ENCODE measurements around the gene GABBR2.

Gene GABBR2

DNA sequence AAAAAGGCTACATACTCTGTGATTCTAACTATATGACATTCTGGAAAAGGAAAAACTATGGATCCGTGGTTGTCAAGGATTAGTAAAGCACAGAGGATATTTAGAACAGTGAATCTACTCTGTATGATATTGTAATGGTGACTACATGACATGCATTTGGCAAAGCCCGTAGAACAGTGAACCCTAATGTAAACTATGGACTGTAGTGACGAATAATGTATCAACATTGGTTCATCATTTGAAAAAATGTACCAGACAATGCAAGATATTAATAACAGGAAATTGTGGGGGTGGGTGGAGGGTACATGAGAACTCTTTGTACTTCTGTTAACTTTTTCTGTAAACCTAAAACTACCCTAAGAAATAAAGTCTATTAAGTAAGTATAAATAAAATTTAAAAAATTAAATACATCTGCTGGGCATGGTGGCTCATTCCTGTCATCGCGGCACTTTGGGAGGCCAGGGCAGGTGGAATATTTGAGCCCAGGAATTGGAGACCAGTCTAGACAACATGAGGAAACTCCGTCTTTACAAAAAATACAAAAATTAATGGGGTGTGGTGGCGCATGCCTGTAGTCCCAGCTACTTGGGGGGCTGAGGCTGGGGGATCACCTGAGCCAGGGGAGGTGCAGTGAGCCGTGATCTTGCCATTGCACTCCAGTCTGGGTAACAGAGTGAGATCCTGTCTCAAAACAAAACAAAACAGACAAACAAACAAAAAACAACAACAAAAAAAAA, 351.6 kb downstream of the GABBR2 start:
- FAIRE-seq (no peak), DNase-seq (ENCODE audit: low spot score) (no peak)

DNA sequence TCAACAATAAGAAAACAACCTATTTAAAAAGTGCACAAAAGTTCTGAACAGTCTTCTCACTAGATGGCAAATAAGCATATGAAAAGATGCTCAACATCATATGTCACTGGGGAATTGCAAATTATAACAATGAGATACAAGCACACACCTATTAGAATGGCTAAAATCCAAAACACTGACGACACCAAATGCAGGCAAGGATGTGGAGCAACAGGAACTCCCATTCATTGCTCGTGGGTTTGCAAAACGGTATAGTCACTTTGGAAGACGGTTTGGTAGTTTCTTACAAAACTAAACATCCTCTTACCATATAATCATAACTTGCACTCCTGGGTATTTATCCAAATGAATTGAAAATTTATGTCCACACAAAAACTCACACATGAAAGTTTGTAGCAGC, 352.4 kb downstream of the GABBR2 start:
- DNase-seq (ENCODE audit: low spot score) (no peak), FAIRE-seq (no peak)

DNA sequence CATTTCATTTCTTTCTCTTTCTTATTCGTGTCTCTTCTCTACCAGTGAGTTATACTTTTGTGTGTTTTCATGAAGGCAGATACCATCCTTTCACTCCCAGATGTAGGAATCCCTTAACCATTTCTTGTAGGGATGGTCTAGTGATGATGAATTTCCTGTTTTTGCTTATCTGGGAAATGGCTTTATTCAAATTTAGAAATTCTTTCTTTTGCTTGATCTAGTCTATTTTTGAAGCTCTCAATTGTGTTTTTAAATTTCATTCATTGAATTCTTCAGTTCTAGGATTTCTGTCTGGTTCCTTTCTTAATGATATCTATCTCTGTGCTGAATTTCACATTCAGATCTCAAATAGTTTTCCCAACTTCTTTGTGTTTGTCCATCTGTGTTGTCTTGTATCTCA, 357.4 kb downstream of the GABBR2 start:
- no peak for FAIRE-seq
- DNase-seq (ENCODE audit: low spot score) = no peak

DNA sequence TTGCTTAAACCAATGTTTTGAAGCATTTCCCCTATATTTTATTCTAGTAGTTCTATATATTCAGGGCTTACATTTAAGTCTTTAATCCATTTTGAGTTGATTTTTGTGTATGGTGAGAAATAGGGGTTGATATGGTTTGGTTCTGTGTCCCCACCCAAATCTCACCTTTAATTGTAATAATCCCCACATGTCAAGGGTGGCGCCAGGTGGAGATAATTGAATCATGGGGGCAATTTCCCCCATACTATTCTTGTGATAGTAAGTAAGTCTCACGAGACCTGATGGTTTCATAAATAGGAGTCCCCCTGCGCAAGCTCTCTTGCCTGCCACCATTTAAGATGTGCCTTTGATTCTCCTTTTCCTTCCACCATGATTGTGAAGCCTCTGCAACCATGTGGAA, 361.1 kb downstream of the GABBR2 start:
- FAIRE-seq = no peak
- no peak for DNase-seq (ENCODE audit: low spot score)

DNA sequence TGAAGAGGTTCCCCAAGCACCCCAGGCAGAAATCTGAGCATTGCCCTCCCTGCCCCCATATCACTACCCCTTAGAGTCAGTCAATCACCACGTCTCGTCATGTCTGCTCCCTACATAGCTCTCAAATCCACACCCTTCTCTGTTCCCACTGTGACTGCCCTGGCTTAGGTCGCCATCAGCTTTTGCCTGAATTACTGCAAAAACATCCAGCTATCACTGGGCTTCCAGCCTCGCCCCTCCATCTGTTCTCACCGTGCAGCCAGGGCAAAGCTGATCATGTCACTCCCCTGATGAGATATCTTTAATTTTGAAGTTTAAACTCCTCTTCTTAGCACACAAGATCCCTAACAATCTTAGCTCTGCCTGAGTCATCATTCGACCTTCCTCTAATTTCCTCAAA, 363.7 kb downstream of the GABBR2 start:
- FAIRE-seq (no peak), DNase-seq (ENCODE audit: low spot score) (no peak)

DNA sequence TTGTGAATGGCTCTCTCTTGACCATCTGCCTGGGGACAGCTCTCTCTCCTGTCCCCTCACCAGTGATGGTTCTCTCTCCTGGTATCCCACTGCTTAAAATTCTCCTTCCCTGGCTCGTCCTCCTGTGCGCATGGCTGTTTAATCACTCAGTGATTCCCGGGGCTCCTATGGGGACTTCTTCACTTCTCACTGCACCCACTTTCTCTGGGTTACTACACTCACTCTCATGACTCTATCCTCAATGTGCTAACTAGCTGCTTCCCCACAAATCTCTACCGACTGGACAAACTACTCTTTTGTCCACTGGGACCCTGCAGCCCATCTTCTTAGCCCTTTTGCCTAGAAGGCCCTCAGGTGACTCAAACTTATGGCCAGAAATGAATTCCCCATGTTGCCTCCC, 364.2 kb downstream of the GABBR2 start:
- DNase-seq (ENCODE audit: low spot score) = no peak
- no peak for FAIRE-seq

DNA sequence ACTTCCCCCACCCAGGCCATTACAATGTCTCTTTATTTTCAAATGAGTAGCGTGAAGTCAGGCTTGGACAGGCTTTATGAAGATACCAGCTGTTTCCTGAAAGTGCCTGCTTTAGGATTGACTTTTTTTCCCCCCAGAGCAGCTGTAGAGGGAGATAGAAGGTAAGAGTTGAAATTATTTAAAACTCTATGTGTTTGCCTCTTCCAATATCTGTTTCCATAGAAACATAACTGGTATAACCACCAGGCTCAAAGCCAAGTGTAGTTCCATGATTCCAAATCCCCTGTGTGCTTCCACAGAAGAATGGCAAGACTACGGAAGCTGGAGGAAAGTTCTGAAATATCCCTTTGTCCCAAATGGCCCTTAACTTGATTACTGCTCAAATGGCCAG, 365.9 kb downstream of the GABBR2 start:
- DNase-seq (ENCODE audit: low spot score) (no peak), FAIRE-seq (no peak)

DNA sequence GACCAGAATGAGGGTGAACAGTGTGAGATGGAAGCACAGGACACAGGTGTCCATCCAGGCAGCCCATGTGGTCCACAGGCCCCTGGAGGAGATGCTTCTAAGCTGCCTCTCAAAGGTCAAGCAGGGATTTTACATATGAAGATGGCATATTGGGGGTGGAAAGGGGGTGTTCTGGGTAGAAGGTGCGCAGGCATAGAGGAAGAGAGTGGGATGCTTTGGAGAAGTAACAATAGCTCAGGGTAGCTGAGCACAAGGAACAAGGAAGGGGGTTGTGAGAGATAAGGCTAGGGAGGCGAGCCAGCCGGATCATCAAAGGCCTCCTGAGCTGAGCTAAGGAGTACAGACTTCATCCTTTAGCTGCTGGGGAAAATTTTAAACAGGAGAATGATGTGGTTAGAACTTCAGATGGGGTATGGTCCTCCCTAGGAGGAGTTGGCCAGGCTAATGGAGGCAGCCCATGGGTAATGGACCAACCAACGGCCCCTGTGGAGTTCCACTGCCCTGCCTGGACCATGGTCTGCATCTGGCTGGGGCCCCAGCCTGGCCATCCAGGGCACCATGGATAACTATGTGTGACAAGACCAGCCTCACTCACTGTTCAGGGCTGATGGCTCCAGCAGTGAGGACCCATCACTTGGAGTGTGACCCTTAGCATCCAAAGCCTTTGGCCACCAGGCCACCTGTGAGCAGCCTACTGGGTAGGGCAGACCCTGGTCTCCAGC, 366.5 kb downstream of the GABBR2 start:
- FAIRE-seq = no peak
- no peak for DNase-seq (ENCODE audit: low spot score)

DNA sequence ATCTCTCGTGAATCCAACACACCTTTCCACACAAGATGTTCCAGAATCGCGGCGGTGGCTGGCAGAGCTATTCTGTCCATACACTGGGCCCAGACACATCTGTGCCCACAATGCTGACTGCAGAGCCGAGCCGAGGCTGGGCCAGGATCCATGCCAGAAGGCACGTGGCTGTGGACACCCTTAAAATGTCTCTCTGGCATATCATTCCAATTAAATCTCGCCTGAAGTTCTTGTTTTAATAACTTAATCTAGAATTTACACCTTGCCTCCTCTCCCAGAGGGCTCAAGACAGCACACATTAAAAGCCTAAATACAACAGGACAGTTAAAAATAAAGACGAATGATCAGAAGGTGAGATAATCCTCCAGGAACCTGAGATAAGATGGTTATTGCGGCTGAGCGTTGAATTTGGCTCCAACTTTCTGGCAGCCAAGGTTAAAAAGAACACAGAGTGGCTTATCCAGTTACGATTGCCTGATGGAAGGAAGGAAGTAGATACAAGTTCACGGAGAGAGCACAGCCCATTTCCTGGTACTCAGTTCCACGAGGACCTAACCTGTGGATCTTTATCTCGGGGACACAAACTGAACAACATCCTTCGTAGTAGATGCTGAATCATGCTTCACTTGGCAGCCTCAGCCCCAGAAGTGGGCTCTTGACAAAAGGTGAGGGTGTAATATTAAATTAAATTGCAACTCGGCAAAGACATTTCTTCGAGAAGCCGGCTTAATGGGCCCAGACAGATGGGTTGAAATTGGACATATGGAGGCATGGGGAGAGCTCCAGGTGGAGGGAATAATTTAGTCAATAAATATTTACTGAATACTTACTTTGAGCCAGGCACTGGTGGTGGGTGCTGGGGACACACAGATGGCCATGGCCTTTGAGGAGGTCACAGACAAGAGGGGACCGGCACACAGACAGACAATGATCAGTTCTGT, 367.3 kb downstream of the GABBR2 start:
- DNase-seq (ENCODE audit: low spot score) (no peak), FAIRE-seq (no peak)

DNA sequence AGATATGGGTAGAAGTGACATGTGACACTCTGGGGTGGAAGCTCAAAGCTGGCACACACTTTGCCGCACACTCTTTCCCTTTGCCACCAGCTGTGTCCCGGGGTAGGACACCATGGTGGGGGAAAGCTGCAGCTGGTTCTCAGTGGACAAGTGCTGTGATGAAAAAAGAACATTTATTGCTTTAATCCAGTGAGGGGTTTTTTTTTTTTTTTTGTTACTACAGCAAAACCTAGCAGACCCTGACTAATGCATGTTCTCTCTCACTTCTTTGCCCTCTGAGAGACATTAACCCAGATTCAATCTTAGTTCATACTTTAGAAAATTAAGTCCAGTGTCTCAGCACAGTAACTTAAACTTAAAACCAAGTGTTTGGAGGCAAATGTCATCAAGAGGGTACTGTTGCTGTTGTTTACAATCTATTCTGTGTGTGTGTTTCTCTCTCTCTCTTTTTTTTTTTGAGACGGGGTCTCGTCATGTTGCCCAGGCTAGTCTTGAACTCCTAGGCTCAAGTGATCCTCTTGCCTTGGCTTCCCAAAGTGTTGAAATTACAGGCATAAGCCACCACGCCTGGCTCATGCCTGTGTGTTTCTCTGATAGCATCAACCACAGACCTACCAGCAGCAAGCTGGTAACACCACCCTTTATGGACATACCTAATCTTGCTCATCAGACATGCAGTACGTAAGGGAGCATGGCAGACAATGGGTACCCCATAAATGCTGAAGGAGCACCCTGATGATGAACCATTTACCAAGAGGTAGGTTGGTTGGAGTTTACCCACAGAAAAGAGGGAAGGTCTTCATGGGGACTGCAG, 368.5 kb downstream of the GABBR2 start:
- FAIRE-seq (no peak), DNase-seq (ENCODE audit: low spot score) (no peak)

DNA sequence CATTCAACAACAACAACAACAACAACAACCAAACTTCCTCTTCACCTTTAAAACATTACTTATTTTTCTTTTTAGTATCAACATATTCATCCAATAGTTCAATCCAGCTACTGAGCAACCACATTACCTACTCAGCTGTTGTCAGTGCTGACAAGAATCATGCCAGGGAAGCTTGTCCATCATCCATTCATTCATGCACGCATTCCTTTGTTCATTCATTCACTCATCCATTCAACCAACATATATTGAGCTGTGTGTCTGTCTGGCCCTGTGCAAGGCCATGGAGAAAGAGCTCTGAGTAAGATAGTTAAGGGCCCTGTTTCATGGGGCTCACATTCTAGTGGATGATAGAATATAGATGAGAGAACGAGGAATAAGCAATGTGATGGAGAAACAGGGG, 373.1 kb downstream of the GABBR2 start:
- DNase-seq (ENCODE audit: low spot score) (no peak), FAIRE-seq (no peak)

DNA sequence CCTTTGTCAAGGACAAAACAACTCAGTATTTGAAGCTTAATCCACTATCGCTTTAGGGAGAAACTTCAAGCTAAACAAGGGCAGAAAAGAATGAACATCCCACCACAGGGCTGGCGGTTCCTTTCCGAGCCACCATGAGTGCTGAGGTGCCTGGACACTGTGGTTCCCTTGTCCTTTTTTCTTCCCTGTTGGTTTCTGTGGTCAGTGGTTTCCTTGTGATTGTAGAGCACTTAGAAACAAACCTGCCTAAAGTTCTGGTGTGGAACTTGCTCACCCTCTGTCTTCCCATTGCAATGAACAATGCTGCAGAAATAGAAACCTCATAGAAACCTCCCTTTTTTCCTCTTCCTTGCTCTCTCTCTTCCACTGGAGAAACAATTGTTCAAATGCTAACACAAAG, 373.9 kb downstream of the GABBR2 start:
- FAIRE-seq (no peak), DNase-seq (ENCODE audit: low spot score) (peak; percentile 16)

DNA sequence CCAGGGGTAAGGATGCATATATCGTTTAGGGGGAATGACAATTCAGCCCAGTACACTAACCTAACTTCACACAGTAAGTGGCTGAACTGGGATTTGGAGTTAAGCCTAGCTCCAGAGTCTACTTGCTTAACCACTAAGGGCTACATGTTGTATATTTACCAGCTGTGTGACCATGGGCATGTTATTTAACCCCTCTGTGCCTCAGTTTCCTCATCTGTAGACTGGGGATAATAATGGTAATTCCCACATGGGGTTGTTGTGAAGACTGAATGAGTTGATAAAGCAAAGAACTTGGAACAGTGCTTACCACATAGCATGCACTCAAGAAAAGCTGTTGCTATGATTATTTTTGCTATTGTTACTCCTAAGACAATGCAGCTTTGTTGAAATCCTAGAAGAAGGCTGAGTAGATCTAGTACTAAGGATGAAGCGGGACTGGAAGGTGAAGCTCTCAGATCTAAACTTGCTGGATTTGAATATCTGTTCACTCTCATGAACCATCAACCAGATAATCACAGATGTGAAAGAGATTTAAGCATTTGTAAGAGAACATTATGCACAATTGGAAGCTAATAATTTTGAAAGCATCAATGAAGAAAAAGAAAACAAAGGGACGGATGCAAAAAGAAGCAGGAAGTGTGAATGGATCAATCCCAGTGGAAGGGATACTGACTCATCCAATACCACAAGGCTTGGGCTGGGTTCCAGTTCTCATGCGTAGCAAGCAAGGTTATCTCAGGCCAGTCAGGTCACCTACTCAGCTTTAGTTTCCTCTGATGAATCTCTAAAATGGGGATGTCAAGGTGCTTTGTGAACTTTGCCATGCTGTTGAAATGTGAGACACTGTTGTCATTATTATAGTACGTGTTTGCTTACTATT, 374.8 kb downstream of the GABBR2 start:
- DNase-seq (ENCODE audit: low spot score) (peak; percentile 79), FAIRE-seq (peak; percentile 88)

DNA sequence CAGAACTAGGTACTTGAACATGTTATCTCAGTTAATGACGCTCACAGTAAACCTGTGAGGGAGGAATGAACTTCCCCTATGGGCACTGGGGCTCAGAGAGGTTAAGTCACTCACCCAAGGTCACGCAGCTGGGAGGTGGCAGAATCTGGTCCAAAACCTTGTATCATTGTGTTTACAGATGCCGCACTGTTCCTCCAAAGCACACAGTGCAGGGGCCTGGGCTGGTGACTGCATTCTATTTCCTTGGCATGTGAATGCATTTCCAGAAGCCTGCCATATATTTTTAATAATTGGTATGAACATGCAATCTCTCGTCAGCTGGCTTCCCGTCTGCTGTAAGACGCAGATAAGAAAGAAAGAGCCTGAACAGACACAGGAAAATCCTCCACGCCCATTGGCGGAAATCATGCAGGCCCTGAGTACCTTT, 376.3 kb downstream of the GABBR2 start:
- no peak for FAIRE-seq
- DNase-seq (ENCODE audit: low spot score) = no peak

DNA sequence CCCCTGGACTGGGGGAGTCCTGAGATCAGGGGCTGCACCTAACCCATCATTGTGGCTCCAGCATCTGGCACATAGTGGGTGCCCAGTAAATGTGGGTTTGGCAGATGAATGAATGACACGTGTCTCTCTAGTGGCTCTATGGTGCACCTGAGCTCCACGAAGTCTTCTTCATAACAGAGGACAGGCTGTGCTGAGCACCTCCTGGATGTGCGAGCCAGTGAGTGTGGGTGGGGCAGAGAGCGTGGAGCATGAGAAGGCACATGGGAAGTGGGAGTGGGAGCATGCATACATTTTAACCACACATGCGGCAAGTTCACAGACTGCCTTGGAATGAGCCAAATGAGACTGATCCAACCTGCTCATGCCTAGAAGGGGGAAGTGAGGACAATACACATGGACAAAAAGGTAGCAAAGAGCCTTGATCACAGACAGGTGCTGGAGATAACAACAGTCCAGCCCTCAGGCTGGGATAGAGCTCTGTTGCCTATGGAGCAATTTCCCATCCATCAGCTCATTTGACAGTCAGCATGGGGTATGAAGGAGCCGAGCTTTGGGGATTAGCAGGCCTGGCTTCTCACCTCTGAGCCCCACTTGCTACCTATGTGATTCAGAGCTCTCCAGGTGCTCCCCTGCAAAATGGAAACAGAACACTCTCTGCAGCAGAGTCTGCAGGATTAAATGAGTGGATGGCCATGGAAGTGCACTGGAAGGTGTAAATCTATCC, 377.0 kb downstream of the GABBR2 start:
- FAIRE-seq (no peak), DNase-seq (ENCODE audit: low spot score) (no peak)

DNA sequence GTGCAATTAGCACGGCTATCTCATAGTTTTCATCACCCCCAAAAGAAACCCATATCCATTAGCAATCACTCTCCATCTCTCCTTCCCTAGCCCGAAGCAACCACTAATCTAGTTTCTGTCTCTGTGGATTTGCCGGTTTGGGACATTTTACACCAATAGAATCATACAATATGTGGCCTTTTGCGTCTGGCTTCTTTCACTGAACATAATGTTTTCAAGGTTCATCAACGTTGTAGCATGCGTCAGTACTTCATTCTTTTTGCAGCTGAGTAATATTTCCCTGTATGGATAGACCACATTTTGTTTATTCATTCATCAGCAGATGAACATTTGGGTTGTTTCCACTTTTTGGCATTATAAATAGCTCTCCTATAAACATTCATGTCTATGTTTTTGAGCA, 377.9 kb downstream of the GABBR2 start:
- DNase-seq (ENCODE audit: low spot score) (no peak), FAIRE-seq (no peak)

DNA sequence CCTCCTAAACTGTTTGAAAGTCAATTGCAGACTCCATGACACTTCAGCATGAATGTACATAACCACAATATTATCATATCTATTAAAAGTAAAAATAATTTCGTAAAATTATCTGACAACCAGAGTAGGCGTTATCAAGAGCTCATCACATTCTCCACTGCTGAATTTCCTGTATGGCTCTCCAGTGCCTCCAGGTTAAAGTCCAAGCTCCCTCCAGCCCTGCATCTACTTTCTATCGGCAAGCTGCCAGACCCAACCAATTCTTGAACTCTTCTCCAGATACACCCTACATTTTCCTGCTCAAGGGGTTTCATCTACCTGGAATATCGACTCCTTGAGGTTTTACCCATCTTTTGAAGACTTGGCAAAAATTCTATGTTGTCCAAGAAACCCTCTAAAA, 378.8 kb downstream of the GABBR2 start:
- DNase-seq (ENCODE audit: low spot score) = no peak
- no peak for FAIRE-seq

DNA sequence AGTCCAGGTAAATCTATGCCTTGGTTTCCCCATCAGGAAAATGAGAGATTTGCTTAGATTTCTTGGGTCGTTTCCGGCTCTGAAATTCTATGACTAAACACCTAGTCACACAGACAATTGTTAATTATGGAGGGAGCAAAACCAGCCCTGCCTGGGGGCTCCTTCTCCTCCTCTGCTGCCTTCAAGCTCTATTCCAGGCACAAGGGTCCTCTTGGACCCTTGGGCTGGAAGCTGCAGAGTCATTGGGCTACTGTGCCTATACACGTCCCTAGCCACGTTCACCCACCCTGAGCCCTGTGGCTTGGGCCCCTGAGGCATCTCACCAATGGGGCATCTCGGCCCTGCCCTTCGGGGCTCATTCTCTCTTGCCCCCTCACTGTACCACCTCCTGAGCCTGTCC, 379.5 kb downstream of the GABBR2 start:
- DNase-seq (ENCODE audit: low spot score) = no peak
- no peak for FAIRE-seq

DNA sequence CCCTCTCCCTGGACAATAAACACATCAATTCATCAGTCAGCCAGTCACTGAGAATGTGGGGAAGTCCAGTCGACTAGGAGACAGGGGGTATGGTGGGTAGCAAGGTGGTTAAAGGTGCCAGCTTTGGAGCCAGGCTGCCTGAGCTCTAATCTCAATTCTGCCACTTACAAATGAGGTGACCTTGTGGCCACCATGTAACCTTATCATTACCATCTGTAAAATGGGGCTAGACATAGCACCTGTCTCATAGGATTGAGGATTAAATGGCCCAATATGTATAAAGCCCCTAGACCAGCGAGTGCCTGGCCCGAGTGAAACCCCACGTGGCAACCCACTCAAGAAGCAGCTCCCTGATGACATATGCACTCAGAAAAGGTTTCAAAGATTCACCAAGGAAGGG, 380.0 kb downstream of the GABBR2 start:
- no peak for FAIRE-seq
- DNase-seq (ENCODE audit: low spot score) = no peak

DNA sequence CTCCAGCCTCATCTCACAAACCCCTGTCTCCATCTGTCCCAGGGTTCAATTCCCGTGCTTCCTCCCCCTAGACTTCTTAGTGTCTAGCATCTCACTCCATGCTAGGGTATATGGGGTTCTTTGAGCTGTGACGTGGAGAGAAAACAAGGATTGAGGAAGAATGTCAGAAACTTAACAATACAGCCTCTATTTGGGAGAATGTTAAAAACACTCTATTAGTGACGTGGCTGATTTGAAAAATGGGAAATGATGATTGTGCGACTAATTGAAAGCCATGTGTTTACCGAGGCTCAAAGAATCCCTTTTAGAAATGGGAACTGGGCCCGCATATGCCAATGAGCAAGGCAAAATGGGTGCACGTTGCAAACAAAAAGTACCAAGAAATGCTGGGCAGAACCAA, 380.6 kb downstream of the GABBR2 start:
- FAIRE-seq = no peak
- no peak for DNase-seq (ENCODE audit: low spot score)

All from RCC 7860 (cell line).